AG09319 (cell line): Measurements from ENCODE around the gene ASAP2.

Source experiments
- DNase-seq: peaks from one replicate; pipeline ENCODE4 v3.0.0-alpha.2; 2010; ENCODE audit warnings: low read depth; ENCODE audit errors: extremely low read depth
- CTCF ChIP-seq: IDR thresholded peaks from 2 replicates; pipeline ENCODE4 v1.5.1; 2011; ENCODE audit warnings: low read depth, mild to moderate bottlenecking, inconsistent platforms, low read length, moderate library complexity

The ASAP2 gene

GRCh38 chr2:9238591-9239326 lies 32.1 kb downstream of the ASAP2 start:
- no peak for DNase-seq
- TF ChIP-seq CTCF: no peak

- DNase-seq: no peak
These were observed 33.0 kb downstream of the ASAP2 start for GRCh38 chr2:9239616-9240015.

GRCh38 chr2:9240745-9241144 lies 34.1 kb downstream of the ASAP2 start:
- TF ChIP-seq CTCF: no peak
- no peak for DNase-seq

More at GRCh38 chr2:9239616-9240015, 33.0 kb downstream of the ASAP2 start:
- no peak for TF ChIP-seq CTCF

- TF ChIP-seq CTCF: no peak
- DNase-seq: no peak
These were observed 34.6 kb downstream of the ASAP2 start for GRCh38 chr2:9241233-9241632.

- DNase-seq: no peak
These were observed 36.7 kb downstream of the ASAP2 start for GRCh38 chr2:9243357-9243756.

GRCh38 chr2:9244985-9245544 lies 38.5 kb downstream of the ASAP2 start:
- DNase-seq: no peak

More at GRCh38 chr2:9243357-9243756, 36.7 kb downstream of the ASAP2 start:
- no peak for TF ChIP-seq CTCF

More at GRCh38 chr2:9244985-9245544, 38.5 kb downstream of the ASAP2 start:
- no peak for TF ChIP-seq CTCF
